Pons (tissue), 1 donor: Measurements from ENCODE around the gene ATP5F1A.

Experiments
- DNase-seq: peaks from one replicate; pipeline ENCODE4 v3.0.0-alpha.2; 2016; ENCODE audit warnings: low spot score

Gene ATP5F1A

DNA sequence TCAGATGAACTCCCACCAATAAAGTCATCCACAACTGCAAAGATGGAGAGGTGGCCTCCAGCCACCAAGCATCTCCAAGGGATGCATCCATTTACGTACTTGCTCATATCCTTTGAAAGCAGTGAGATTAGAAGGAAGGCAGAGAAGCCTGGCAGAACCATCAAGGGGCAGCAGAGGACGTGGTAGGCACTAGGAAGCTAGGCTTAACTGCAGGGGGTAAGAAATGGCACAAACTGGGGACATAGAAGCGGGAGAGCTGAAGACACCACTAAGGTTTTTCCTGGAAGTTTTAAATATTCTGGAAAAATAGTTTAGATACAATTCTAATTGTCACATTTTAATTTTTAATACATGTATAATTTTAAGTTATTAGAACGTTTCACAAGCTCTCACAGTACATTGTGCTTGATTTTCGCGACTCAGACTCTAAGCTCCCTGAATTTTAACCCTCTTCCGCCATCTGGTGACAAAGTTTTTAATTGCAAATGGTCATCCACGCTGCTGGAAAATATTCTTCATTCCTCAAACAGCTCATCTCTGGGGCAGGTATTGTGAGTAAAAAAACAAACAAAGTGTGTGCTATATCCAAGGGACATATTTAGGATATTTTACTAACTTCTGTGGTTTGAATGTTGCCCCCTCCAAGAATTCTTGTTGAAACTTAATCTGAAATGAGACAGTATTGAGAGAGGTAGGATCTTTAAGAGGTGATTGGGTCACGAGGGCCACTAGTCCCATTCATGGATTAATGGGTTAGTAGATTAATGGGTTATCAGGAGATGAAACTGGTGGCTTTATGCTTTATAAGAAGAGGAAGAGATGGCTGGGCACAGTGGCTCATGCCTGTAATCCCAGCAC is 24.4 kb downstream of the ATP5F1A start:
- DNase-seq = peak; percentile 83

DNA sequence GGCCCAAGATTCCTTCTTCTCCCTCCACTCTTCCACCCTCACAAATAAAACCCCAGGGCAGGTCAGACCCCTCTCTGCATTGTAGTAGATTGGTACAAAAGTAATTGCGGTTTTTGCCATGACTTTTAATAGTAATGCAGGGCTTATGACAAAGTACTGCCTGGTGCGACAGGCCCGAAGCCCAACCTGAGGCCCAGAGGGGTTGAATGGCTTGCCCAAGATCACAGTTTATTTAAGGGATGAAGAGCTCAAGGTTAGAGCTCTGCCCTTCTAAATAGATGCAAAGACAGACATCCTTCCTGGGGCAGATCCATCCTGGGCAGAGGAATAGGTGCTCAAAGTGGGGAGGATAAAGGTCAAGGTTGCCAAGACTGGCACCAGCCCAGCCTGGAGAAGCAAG is 25.1 kb downstream of the ATP5F1A start:
- DNase-seq = no peak

DNA sequence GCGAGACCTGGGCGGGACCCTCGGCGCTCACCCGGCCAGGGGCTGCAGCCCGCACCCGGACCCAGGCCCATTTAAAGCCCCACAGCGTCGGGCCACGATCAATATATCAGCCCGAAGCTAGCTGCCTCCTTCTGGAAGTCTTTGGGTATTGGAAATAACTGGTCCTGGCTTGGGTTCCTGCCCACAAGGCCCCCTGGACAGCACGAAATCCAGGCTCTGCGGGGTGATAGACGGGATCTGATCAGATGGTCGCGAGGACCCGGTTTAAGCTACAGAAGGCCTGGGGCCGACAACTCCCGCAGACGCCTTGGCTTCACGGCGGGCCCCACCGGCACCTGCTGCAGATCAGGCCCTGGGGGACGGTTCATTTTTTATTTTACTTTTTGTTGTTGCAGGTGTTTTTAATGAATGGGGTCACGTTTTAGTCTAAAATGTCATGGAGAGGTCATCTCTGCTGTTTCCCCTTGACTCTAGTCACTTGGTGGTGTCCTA is 25.7 kb downstream of the ATP5F1A start:
- no peak for DNase-seq

- no peak for DNase-seq
Observed at GRCh38 chr18:46071653-46072375, 26.3 kb downstream of the ATP5F1A start, which contains the start of gene PSTPIP2. Gene PSTPIP2 (minus strand): TSS chr18:46072260. CDS start chr18:46072188, 72 bp downstream.

- DNase-seq = peak; percentile 26
Observed at GRCh38 chr18:46070815-46071652, 27.1 kb downstream of the ATP5F1A start.

DNA sequence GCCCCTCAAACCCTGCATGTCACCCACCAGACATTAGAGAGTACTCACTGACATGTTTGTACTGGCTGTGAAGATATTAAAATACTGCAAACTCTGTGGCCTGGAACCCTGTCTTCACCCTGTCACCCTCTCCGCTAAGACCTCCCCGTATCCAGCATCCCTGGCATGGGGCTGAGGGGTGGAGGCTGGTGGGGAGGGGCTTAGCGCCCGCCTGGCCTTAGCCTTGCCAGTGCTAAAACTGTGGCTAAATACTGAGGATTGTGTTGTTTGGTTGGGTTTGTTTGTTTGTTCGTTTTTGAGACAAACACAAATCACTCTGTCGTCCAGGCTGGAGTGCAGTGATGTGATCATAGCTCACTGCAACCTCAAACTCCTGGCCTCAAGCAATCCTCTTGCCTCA is 27.9 kb downstream of the ATP5F1A start:
- no peak for DNase-seq

DNA sequence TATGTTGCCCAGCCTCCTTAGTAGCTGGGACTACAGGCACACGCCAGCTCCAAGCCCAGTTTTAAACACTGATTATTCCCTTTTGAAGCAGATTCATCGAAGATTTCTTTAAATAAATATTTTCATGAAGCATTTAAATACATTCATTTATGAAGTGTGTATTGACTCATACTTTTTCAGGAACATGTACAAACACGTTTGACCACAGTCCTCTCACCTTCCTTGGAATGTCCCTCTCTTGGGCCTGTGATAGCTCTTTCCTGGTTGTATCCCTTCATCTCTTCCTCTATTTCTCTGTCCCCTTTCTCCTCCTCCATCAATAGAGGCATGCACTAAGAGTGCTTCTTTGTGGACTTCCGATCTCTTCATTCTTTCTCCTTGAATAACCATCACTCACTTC is 28.6 kb downstream of the ATP5F1A start:
- no peak for DNase-seq

GRCh38 chr18:46068763-46069162 is 29.3 kb downstream of the ATP5F1A start:
- DNase-seq = no peak

DNA sequence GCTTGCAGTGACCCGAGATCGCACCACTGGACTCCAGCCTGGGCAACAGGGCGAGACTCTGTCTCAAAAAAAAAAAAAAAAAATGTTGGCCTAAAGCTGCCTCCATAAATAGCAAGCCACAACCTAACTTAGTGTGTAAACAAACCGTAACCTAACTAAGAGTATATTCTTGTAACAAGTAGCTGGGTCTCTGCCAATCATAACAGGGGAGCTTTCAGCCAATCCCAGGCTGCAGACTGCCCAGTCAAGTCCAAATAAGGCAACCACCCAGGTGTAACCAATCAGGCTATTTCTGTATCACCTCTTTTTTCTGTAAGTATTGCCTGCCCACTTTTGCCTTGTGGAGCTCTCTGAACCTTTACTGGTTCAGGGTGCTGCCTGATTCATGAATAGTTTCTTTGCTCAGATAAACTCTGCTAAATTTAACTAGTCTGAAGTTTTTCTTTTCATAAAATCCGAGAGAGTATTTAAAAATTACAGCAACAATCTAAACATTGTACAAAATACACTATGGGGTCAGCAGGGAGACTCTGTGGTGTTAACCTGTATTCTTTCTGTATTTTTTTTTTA is 30.6 kb downstream of the ATP5F1A start:
- DNase-seq = no peak

- DNase-seq = no peak
Observed at GRCh38 chr18:46062781-46063180, 35.3 kb downstream of the ATP5F1A start.

DNA sequence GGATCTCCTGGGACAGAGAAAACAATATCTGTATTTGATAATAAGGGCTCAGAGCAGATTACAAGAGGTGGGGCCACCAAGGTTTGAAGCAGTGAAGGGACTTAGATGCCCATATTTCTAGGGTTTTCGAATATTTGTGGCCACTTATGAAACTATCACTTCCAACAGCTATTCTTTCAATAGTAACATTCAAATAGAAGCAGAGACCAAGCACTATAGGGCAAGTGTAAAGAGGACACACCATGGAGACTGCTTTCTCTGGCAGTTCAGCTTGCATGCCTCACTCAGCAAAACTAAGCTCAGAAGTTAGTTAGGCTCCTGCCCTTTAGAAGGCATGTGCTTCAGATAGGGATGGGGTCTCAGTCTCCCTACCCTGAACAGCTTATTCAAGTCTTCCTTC is 36.3 kb downstream of the ATP5F1A start:
- no peak for DNase-seq

GRCh38 chr18:46061387-46061786 is 36.7 kb downstream of the ATP5F1A start:
- no peak for DNase-seq

GRCh38 chr18:46060359-46060841 is 37.7 kb downstream of the ATP5F1A start:
- DNase-seq = no peak

DNA sequence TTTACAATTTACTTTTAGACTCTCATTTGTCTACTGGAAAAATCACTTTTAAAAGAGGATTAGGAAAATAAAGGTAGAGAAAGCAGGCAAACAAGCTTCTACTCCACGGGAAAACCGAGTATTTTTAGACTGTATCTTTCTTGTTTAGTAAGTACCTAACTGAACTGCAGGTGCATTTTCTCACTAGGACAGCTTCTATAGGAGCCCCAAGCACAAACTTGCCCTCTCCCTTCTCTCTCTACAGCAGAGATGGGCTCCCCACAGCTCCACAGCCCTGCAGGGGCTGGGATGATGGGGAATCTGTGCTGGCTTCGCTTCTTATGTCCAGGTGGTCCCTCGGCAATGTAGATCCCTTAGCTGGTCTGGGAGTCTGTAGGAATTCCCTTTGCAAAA is 42.3 kb downstream of the ATP5F1A start:
- DNase-seq = no peak

DNA sequence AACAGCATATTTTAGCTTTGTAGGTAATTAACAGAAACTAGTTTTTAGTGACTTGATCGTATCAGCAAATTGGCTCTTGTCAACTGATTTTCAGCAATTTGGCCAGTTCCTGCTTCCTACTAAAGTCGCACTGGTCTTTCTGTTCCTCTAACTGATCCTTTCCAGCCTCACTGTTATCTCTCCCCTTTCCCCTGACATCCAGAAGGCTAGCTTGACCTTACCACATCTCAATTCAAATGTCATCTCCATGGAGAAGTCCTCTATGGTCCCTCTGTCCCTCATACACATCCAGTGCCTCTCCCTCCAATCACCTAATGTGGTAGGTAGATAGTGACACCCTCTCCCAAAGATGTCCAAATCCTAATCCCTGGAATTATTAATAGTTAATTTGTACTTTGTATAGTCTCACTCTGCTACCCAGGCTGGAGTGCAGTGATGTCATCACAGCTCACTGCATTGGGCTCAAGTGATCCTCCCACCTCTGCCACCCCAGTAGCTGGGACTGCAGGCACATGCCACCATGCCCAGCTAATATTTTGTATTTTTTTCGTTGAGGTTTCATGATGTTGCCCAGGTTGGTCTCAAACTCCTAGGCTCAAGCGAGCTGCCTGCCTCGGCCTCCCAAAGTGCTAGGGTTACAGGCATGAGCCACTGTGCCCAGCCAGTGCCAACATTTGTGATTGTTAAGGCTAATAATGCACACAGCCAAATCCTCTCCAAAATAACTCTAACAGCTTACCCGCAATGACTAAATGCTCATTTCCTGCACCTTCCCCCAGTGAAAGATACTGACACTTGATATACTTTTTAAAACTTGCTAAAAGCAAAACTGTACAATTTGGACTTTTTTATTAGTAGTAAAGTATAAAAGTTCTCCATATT is 42.9 kb downstream of the ATP5F1A start:
- no peak for DNase-seq

DNA sequence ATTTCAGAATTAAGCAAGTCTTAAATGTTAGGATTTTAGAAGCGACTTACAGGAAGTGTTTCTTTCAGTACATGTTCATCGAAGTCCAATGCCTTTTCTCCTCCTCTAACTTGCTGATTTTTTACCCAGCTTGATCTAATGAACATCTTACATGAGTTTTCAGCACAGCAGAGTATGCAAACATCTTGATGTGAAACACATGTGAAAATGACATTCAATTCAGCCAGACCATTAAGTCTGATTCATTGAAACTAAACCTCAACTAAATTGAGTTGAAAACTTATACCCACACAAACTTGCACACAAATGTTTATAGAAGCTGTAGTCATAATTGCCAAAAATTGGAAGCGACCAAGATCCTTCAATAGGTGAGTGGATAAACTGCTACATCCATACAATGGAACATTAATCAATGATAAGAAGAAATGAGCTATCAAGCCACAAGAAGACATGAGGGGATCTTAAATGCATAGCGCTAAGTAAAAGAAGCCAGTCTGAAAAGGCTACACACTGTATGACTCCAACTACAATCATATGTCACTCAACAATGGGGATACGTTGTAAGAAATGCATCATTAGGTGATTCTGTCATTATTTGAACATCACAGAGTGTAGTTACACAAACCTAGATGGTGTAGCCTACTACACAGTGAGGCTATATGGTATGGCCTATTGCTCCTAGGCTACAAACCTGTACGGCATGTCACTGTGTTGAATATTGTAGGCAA is 44.6 kb downstream of the ATP5F1A start:
- no peak for DNase-seq

GRCh38 chr18:46051731-46052461 is 46.2 kb downstream of the ATP5F1A start:
- no peak for DNase-seq

GRCh38 chr18:46050268-46050667 is 47.8 kb downstream of the ATP5F1A start:
- no peak for DNase-seq

- no peak for DNase-seq
Observed at GRCh38 chr18:46048641-46049040, 49.5 kb downstream of the ATP5F1A start.
